ENCODE results near the gene XRCC1. TPM values are rescaled to one million over a fixed set of nuclear protein-coding genes. Genes with fewer than 3 reads are reported as not detected.

The XRCC1 gene
- total RNA-seq, 2 experiments from 2014 or later = 27.2 to 35.9 TPM

GRCh38 chr19:43586346-43586745 lies 11.0 kb upstream of the XRCC1 start:
- H3K9me3 ChIP-seq (ENCODE audit: low read length) = no peaks in the 10 kb centered on the region
- TF ChIP-seq EZH2phosphoT487 (IDR thresholded peaks at IDR 0.05; ENCODE audit: borderline replicate concordance, low read depth, low read length) (no peak), CTCF (conservative IDR thresholded peaks at IDR 0.05; ENCODE audit: low read length) (no peak)
- ChIA-PET CTCF (ENCODE audit: unreplicated experiment) (no interaction called here), POLR2A (interaction anchor here (0.6 kb wide), 1 partner anchor 76 kb away, joined by 3 read pairs; no protein-coding TSS in a partner anchor)
- H3K4me3 ChIP-seq (ENCODE audit: low read depth, low read length, poor library complexity, severe bottlenecking) = no peak overlapping the region
- H3K36me3 ChIP-seq (ENCODE audit: insufficient read depth, low read length) = no peaks in the 10 kb centered on the region
- H3K4me1 ChIP-seq (ENCODE audit: insufficient read depth, low read length, poor library complexity, severe bottlenecking) = peaks cover 12% of the 10 kb centered on the region
- no peak for DNase-seq (ENCODE audit: low spot score)
- H3K27ac ChIP-seq (ENCODE audit: low read depth, low read length, poor library complexity, severe bottlenecking) = no peak overlapping the region
- intact Hi-C loops (cut with micrococcal nuclease; ENCODE audit: unreplicated experiment) = no loop called here
- H3K4me2 ChIP-seq (ENCODE audit: low read length) = no peak overlapping the region
- no peaks in the 10 kb centered on the region for H3K79me2 ChIP-seq (ENCODE audit: insufficient read depth, low read depth, low read length)
- no peak overlapping the region for H2AFZ ChIP-seq (ENCODE audit: low read length)
- BruUV-seq (replicated peaks) = no TSS peak
- no peaks in the 10 kb centered on the region for H3K9me2 ChIP-seq (ENCODE audit: insufficient read depth, low read length)
- H4K20me1 ChIP-seq (ENCODE audit: insufficient read depth, low read length) = no peaks in the 10 kb centered on the region

- H3K27ac ChIP-seq (ENCODE audit: low read depth, low read length, poor library complexity, severe bottlenecking) = peak overlapping the region; percentile 10
- DNase-seq (ENCODE audit: low spot score) = no peak
- ChIA-PET POLR2A (interaction anchor here (1.1 kb wide), 1 partner anchor 9 kb away, joined by 4 read pairs; the partner anchor contains the start of gene PINLYP), CTCF (ENCODE audit: unreplicated experiment) (no interaction called here)
- no peaks in the 10 kb centered on the region for H3K9me3 ChIP-seq (ENCODE audit: low read length)
- H2AFZ ChIP-seq (ENCODE audit: low read length) = peak overlapping the region; percentile 8; the same call in 1 of the 2 replicates
- no TSS peak for BruUV-seq (replicated peaks)
- H3K4me3 ChIP-seq (ENCODE audit: low read depth, low read length, poor library complexity, severe bottlenecking) = no peak overlapping the region
- no peaks in the 10 kb centered on the region for H3K79me2 ChIP-seq (ENCODE audit: insufficient read depth, low read depth, low read length)
- no peak for TF ChIP-seq CTCF (conservative IDR thresholded peaks at IDR 0.05; ENCODE audit: low read length)
- TF ChIP-seq EZH2phosphoT487 (IDR thresholded peaks at IDR 0.05; ENCODE audit: borderline replicate concordance, low read depth, low read length) = no peak
- intact Hi-C loops (cut with micrococcal nuclease; ENCODE audit: unreplicated experiment) = no loop called here
- no peaks in the 10 kb centered on the region for H3K9me2 ChIP-seq (ENCODE audit: insufficient read depth, low read length)
- H3K4me2 ChIP-seq (ENCODE audit: low read length) = no peak overlapping the region
- H3K36me3 ChIP-seq (ENCODE audit: insufficient read depth, low read length) = no peaks in the 10 kb centered on the region
- H4K20me1 ChIP-seq (ENCODE audit: insufficient read depth, low read length) = no peaks in the 10 kb centered on the region
- peaks cover 7% of the 10 kb centered on the region for H3K4me1 ChIP-seq (ENCODE audit: insufficient read depth, low read length, poor library complexity, severe bottlenecking)
These were observed 9.2 kb upstream of the XRCC1 start for GRCh38 chr19:43584484-43584883.

- H3K9me2 ChIP-seq (ENCODE audit: insufficient read depth, low read length) = no peaks in the 10 kb centered on the region
- no peaks in the 10 kb centered on the region for H3K79me2 ChIP-seq (ENCODE audit: insufficient read depth, low read depth, low read length)
- no peak overlapping the region for H3K27ac ChIP-seq (ENCODE audit: low read depth, low read length, poor library complexity, severe bottlenecking)
- no peaks in the 10 kb centered on the region for H3K36me3 ChIP-seq (ENCODE audit: insufficient read depth, low read length)
- H3K9me3 ChIP-seq (ENCODE audit: low read length) = no peaks in the 10 kb centered on the region
- peaks cover 7% of the 10 kb centered on the region for H3K4me1 ChIP-seq (ENCODE audit: insufficient read depth, low read length, poor library complexity, severe bottlenecking)
- CTCF ChIA-PET (ENCODE audit: unreplicated experiment) = no interaction called here
- DNase-seq (ENCODE audit: low spot score) = no peak
- intact Hi-C loops (cut with micrococcal nuclease; ENCODE audit: unreplicated experiment) = no loop called here
- TF ChIP-seq CTCF (conservative IDR thresholded peaks at IDR 0.05; ENCODE audit: low read length) (no peak), EZH2phosphoT487 (IDR thresholded peaks at IDR 0.05; ENCODE audit: borderline replicate concordance, low read depth, low read length) (no peak)
- POLR2A ChIA-PET = no interaction called here
- H3K4me2 ChIP-seq (ENCODE audit: low read length) = no peak overlapping the region; the same call in 1 of the 2 replicates
- H2AFZ ChIP-seq (ENCODE audit: low read length) = no peak overlapping the region
- no TSS peak for BruUV-seq (replicated peaks)
- H3K4me3 ChIP-seq (ENCODE audit: low read depth, low read length, poor library complexity, severe bottlenecking) = no peak overlapping the region
- no peaks in the 10 kb centered on the region for H4K20me1 ChIP-seq (ENCODE audit: insufficient read depth, low read length)
These were observed 7.2 kb upstream of the XRCC1 start for GRCh38 chr19:43582495-43582894.

All from OCI-LY7 (cell line).